ENCODE data around the gene SNN. TPM values are rescaled to one million over a fixed set of nuclear protein-coding genes. Genes with fewer than 3 reads are reported as not detected.

Gene SNN
- total RNA-seq, 1 donor from 2014 or later: 38.3 TPM

DNA sequence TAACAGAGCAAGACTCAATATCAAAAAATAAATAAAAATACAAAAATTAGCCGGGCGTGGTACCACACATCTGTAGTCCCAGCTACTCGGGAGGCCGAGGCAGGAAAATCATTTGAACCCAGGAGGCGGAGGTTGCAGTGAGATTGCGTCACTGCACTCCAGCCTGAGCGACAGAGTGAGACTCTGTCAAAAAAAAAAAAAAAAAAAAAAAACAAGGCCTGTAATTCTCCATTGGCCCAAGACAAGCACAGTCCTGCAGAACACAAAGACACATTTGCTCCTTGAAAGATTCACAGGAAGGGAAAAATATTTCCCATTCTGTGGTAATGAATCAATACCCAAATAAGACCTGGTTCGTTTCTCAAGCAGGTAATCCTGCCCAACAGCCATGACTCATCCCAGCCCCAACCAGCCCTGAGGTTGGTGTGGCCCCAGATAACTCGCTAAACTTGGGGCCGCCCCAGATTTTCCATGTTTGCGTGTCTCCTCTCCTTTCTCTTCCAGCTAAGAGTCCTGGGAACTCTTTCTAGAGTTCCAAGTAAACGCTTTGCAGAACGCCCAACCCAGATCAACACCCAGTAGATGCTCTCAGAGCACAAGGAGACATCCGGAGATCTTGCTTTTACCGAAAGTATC is 40.3 kb upstream of the SNN start:
- no peaks in the 10 kb centered on the region for H3K27me3 Mint-ChIP-seq (ENCODE audit: low read depth)
- H3K4me1 Mint-ChIP-seq: peaks cover 17% of the 10 kb centered on the region
- no peak for DNase-seq (ENCODE audit: low spot score in 2 of 2, unreplicated experiment in 2 of 2)
- peak overlapping the region; percentile 83 for H3K27ac Mint-ChIP-seq
- H3K36me3 Mint-ChIP-seq: no peaks in the 10 kb centered on the region
- H3K4me3 Mint-ChIP-seq: no peak overlapping the region
- TF ChIP-seq, protein P1, sequence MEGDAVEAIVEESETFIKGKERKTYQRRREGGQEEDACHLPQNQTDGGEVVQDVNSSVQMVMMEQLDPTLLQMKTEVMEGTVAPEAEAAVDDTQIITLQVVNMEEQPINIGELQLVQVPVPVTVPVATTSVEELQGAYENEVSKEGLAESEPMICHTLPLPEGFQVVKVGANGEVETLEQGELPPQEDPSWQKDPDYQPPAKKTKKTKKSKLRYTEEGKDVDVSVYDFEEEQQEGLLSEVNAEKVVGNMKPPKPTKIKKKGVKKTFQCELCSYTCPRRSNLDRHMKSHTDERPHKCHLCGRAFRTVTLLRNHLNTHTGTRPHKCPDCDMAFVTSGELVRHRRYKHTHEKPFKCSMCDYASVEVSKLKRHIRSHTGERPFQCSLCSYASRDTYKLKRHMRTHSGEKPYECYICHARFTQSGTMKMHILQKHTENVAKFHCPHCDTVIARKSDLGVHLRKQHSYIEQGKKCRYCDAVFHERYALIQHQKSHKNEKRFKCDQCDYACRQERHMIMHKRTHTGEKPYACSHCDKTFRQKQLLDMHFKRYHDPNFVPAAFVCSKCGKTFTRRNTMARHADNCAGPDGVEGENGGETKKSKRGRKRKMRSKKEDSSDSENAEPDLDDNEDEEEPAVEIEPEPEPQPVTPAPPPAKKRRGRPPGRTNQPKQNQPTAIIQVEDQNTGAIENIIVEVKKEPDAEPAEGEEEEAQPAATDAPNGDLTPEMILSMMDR (IDR thresholded peaks at IDR 0.05; ENCODE audit: unreplicated experiment): no peak
- no peaks in the 10 kb centered on the region for H3K9me3 Mint-ChIP-seq

DNA sequence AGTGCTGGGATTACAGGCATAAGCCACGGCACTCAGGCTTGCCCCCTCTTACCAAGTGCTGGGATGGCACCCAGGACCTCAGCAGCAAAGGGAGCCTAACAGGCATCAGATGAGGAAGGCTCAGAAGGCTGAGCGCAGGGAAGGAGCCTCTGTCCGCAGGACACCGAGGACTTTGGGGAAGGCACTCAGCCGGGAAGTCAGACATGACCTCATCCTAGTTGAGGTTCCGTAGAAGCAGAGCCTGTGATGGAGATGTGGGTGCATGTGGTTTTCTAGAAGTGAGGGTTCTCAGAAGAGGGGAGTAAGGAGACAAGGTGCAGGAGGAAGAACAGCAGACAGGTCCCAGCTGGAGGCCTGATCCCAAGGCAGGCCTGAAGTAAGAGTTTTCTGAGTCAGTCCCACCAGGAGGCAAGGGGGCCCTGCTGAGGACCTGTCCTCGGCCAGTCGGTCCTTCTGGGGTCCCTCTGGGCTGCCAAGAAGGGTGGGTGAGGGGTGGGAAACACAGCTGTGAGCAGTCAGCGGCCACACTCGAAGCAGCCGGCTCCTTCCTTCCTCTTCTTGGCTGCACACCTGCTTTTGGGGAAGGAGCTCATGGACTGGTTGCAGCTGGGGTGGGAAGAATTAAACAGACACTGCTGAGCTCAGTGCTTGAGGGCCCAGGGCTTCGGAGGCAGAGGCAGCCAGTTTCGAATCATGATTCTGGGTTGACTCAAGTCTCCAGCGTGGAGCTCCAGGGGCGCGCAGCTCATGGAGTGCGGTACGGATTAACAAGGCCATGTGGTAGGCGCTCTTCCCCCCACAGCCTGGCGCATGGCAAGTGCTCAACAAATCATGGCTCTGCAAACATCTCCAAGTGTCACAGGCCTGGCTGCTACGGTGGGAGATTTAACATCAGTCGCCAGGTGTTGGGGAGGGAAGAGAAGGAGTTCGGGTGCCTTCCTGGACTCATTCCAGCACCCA is 38.9 kb upstream of the SNN start:
- peak overlapping the region; percentile 67 for H3K27ac Mint-ChIP-seq
- no peak overlapping the region for H3K4me3 Mint-ChIP-seq
- DNase-seq (ENCODE audit: low spot score in 2 of 2, unreplicated experiment in 2 of 2): no peak
- H3K9me3 Mint-ChIP-seq: no peaks in the 10 kb centered on the region
- H3K36me3 Mint-ChIP-seq: no peaks in the 10 kb centered on the region
- H3K4me1 Mint-ChIP-seq: peaks cover 31% of the 10 kb centered on the region
- H3K27me3 Mint-ChIP-seq (ENCODE audit: low read depth): no peaks in the 10 kb centered on the region
- TF ChIP-seq, protein P1 (IDR thresholded peaks at IDR 0.05; ENCODE audit: unreplicated experiment): no peak

DNA sequence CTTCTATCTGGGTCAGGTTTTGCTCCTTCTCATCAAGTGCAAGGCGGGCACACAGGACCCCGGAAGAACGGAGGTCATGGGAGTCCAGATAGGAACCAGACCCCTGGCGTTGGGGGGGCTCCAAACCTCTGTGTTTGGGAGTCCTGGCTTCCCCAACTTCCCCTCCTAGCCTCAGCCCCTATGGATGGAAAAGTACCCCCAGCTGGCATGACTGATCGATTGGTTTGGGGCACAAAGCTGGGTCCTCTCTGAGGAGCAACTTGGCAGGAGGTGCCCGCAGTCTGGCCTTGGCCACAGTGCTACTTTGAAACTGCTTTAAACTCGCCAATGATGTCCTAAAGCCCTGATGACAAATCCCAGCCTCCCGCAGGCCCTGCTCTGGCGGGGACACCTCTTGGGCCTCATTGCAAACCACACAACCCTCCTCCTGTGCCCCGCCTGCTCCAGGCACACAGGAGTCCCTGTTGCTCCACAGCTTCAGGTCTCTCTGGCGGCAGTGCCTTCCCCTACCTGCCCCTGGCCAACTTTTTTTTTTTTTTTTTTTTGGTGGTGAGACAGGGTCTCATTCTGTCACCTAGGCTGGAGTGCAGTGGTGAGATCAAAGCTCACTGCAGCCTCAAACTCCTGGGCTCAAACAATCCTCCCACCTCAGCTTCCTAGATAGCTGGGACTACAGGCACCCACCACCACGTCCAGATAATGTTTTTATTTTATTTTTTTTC is 38.0 kb upstream of the SNN start:
- Mint-ChIP-seq H3K27ac (peak overlapping the region; percentile 34), H3K9me3 (no peaks in the 10 kb centered on the region), H3K4me3 (no peak overlapping the region), H3K4me1 (peaks cover 36% of the 10 kb centered on the region), H3K27me3 (ENCODE audit: low read depth) (no peaks in the 10 kb centered on the region), H3K36me3 (no peaks in the 10 kb centered on the region)
- no peak for DNase-seq (ENCODE audit: low spot score in 2 of 2, unreplicated experiment in 2 of 2)
- TF ChIP-seq, protein P1 (IDR thresholded peaks at IDR 0.05; ENCODE audit: unreplicated experiment): no peak

DNA sequence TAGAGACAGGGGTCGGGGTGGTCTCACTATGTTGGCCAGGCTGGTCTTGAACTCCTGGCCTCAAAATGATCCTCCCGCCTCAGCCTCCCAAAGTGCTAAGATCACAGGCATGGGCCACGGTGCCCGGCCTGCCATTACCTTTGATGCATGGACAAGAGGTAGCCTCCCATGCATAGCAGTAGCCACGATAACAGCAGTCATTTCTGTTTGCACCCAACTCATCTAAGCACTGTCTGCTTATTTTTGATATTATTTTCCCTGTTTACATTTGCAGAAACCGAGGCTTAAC is 37.5 kb upstream of the SNN start:
- no peaks in the 10 kb centered on the region for H3K36me3 Mint-ChIP-seq
- TF ChIP-seq, protein P1 (IDR thresholded peaks at IDR 0.05; ENCODE audit: unreplicated experiment): no peak
- no peak overlapping the region for H3K4me3 Mint-ChIP-seq
- DNase-seq (ENCODE audit: low spot score in 2 of 2, unreplicated experiment in 2 of 2): no peak
- no peaks in the 10 kb centered on the region for H3K27me3 Mint-ChIP-seq (ENCODE audit: low read depth)
- peaks cover 38% of the 10 kb centered on the region for H3K4me1 Mint-ChIP-seq
- no peaks in the 10 kb centered on the region for H3K9me3 Mint-ChIP-seq
- peak overlapping the region; percentile 39 for H3K27ac Mint-ChIP-seq

DNA sequence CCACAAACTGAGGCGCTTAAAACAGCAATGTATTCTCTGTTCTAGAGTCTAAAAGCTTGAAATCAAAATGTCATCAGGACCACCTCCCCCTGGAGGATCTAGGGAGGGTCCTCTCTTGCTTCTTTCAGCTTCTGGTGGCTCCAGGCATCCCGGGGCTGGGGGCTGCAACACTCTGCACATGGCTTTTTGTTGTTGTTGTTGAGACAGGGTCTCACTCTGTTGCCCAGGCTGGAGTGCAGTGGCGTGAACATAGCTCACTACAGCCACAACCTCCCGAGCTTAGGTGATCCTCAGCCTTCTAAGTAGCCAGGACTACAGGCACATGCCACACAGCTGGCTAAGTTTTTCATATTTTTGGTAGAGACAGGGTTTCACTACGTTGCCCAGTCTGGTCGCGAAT is 37.0 kb upstream of the SNN start:
- DNase-seq (ENCODE audit: low spot score in 2 of 2, unreplicated experiment in 2 of 2): no peak
- TF ChIP-seq, protein P1 (IDR thresholded peaks at IDR 0.05; ENCODE audit: unreplicated experiment): no peak

More for the DNA sequence above, 37.0 kb upstream of the SNN start:
- H3K4me3 Mint-ChIP-seq: no peak overlapping the region
- peak overlapping the region; percentile 86 for H3K27ac Mint-ChIP-seq
- H3K36me3 Mint-ChIP-seq: no peaks in the 10 kb centered on the region
- no peaks in the 10 kb centered on the region for H3K9me3 Mint-ChIP-seq
- peaks cover 43% of the 10 kb centered on the region for H3K4me1 Mint-ChIP-seq
- no peaks in the 10 kb centered on the region for H3K27me3 Mint-ChIP-seq (ENCODE audit: low read depth)

Measured in mesothelial cell of epicardium (in vitro differentiated cells).